Measurements from ENCODE around the gene NIM1K.
A peak's percentile ranks its signal among the peaks of the same experiment; 100 is the strongest.
"Not testable (repeated sequence)": the region's sequence is repeated elsewhere in the genome, so short reads cannot be mapped to it uniquely, and the experiment has no call there.

NIM1K gene

DNA sequence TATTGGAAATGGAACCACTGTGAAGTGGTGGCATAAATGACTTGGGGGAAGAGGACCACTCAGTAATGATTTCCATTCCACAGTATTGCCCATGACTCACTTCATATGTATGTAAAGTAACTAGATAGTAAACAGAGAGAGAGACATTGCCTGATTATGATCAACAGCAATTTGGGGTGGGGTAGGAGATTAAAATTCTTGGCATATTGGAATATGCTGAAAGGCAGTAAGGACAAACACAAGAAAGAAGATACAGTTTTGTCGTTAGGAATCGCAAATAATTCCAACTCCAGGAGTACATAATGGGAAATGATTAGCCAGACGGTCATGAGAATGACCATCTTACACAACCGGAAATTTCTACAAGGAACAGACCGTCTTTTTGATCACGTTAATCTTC is 122.7 kb downstream of the NIM1K start:
- DNase-seq (ENCODE audit: low read depth), result no peak

DNA sequence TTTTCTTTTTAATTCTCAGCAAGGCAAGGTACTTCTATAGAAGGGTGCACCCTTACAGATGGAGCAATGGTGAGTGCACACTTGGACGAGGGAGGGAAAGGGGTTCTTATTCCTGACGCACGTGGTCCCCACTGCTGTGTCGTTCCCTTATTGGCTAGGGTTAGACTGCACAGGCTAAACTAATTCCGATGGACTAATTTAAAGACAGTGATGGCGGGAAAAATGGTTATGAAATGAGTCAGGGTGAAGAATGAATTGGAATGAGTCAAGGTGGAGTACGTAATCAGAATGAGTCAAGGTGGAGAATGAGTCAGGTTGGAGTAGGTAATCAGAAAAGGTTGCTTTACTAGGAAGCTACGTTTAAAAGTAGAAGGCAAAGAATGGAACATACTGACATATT is 123.2 kb downstream of the NIM1K start:
- DNase-seq (ENCODE audit: low read depth), result peak; percentile 9

DNA sequence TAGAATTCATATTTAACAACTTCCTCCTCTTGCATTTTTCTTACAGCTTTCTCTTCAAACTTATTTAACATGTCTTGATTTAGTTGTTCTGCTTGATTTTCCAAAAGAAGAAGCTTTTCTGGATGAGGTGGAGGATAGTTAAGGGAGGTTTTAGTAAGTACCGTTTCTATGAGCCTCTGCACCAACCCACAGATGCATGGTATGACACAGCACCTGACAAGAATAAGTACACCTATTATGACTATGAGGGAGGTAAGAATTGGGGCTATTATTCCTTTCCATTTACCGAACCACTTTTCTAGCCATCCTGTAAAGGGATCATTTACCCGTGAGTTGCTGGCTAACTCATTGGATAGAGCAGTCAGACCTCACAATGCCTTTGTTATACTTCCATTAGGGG is 123.7 kb downstream of the NIM1K start:
- no peak for DNase-seq (ENCODE audit: low read depth)

DNA sequence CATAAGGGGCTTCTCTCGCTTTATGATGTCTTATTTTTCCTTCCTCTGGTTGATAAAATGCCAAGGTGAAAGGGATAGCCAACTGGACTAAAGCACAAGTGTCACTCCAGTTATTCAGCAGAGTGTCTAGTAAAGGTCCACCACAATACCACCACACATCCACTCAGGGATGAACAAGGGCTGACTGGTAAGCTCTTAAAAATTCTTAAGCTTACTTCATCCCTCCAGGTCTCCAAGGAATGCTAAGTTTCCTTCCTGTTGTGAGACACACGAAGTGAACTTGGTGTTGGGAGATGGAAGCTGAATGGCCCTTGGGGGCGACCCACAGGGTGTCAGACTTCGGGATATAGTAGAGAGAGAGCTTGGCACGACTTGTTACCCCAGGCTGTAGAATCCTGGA is 124.4 kb downstream of the NIM1K start:
- no peak for DNase-seq (ENCODE audit: low read depth)

DNA sequence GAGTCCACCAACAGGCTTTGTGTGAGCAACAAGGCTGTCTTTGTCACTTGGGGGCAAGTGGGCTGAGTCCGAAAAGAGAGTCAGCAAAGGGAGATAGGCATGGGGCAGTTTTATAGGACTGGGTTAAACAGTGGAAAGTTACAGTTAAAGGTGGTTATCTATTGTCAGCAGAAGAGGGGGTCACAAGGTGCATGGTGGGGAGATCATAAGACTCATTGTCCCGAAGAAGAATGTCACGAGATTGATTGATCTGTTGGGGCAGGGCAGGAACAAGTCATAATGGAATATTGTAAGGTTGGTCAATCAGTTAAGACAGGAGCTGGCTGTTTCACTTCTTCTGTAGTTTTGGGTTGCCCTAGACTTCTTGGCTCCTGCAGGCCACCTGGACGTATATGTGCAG is 128.8 kb downstream of the NIM1K start:
- DNase-seq (ENCODE audit: low read depth), result no peak

DNA sequence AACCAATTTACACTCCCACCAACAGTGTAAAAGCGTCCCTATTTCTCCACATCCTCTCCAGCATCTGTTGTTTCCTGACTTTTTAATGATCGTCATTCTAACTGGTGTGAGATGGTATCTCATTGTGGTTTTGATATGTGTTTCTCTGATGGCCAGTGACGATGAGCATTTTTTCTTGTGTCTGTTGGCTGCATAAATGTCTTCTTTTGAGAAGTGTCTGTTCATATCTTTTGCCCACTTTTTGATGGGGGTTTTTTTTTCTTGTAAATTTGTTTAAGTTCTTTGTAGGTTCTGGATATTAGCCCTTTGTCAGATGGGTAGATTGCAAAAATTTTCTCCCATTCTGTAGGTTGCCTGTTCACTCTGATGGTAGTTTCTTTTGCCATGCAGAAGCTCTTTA is 131.5 kb downstream of the NIM1K start:
- DNase-seq (ENCODE audit: low read depth), result not testable (repeated sequence)

DNA sequence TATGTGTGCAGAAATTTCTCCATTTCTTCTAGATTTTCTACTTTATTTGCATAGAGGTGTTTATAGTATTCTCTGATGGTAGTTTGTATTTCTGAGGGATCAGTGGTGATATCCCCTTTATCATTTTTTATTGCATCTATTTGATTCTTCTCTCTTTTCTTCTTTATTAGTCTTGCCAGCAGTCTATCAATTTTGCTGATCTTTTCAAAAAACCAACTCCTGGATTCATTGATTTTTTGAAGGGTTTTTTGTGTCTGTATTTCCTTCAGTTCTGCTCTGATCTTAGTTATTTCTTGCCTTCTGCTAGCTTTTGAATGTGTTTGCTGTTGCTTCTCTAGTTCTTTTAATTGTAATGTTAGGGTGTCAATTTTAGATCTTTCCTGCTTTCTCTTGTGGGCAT is 133.6 kb downstream of the NIM1K start:
- DNase-seq (ENCODE audit: low read depth), result not testable (repeated sequence)
